Skeletal muscle satellite cell (primary cell): ENCODE results near the gene GARNL3.

Source experiments
- H3K27me3 ChIP-seq: 2 replicates; pipeline ENCODE4 v1.7.0; 2013; ENCODE audit warnings: low read length; ENCODE audit not compliant: control insufficient read depth, insufficient read depth
- H3K36me3 ChIP-seq: 2 replicates; pipeline ENCODE4 v1.7.0; 2013; ENCODE audit warnings: mild to moderate bottlenecking, control low read depth, low read length; ENCODE audit not compliant: insufficient read depth
- H3K4me1 ChIP-seq: 2 replicates; pipeline ENCODE4 v1.7.0; 2013; ENCODE audit warnings: low read length; ENCODE audit not compliant: control insufficient read depth, insufficient read depth
- H3K4me2 ChIP-seq: 2 replicates; pipeline ENCODE4 v1.7.0; 2013; ENCODE audit warnings: mild to moderate bottlenecking, low read length
- H3K4me3 ChIP-seq: 2 replicates; pipeline ENCODE4 v1.7.0; 2013; ENCODE audit warnings: low read length
- H3K9ac ChIP-seq: 2 replicates; pipeline ENCODE4 v1.7.0; 2013; ENCODE audit warnings: mild to moderate bottlenecking, low read depth, low read length, moderate library complexity
- H3K9me3 ChIP-seq: replicated peaks from 2 replicates; pipeline ENCODE4 v1.7.0; 2013; ENCODE audit warnings: mild to moderate bottlenecking, control low read depth, low read length

GARNL3 gene

DNA sequence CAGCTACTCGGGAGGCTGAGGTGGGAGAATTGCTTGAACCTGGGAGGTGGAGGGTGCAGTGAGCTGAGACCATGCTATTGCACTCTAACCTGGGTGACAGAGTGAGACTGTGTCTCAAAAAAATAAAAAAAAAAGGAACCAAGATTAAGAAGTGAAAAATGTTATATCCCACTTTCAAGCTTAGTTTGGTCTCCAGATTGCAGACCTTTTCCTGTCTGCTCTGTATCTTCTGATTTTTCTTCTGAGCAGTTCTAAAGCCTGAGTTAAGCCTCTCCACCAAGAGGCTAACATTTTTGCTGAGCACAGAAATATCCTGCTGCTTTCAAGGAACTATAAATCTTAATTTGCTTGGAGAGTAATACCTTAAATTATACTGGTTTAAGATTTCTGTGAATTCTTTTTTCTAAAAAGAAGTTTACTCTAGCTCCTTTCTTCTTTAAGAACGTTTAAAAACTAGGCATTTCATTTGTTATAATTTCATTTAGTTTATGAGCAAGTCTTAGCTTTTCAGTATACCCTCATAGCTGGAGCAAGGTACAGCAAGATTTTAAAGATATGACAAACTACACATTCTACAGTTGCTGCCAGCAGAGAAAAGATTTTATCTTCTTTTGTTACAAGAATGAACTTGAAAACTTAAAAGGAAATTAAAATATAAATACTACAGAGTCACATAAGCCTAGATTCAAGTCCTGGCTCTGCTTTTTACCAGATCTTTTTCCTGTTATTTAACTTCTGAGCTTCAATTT, 55.0 kb downstream of the GARNL3 start:
- no peak overlapping the region for H3K9ac ChIP-seq
- H3K4me2 ChIP-seq = no peak overlapping the region
- H3K4me3 ChIP-seq = no peak overlapping the region
- peaks cover 8% of the 10 kb centered on the region for H3K27me3 ChIP-seq
- no peaks in the 10 kb centered on the region for H3K36me3 ChIP-seq
- peaks cover 22% of the 10 kb centered on the region for H3K4me1 ChIP-seq
- no peaks in the 10 kb centered on the region for H3K9me3 ChIP-seq

DNA sequence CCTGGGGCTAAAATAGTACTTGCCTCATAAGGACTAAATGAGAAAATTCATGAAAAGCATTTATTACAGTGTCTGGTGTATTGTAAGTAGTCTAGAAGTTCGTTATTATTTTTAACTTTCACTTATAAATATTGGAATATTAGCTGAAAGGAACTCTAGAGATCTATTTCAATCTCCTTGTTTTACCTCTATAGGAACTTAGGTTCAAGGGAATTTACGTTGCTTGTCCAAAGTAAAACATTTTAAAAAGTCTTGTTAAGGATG, 55.5 kb downstream of the GARNL3 start:
- Histone ChIP-seq H3K4me3 (no peak overlapping the region), H3K4me2 (no peak overlapping the region), H3K36me3 (no peaks in the 10 kb centered on the region), H3K27me3 (peaks cover 8% of the 10 kb centered on the region), H3K4me1 (peaks cover 22% of the 10 kb centered on the region), H3K9ac (no peak overlapping the region), H3K9me3 (no peaks in the 10 kb centered on the region)

- Histone ChIP-seq H3K4me2 (no peak overlapping the region), H3K9ac (no peak overlapping the region), H3K4me1 (peaks cover 6% of the 10 kb centered on the region), H3K27me3 (peaks cover 8% of the 10 kb centered on the region), H3K4me3 (no peak overlapping the region), H3K36me3 (no peaks in the 10 kb centered on the region), H3K9me3 (no peaks in the 10 kb centered on the region)
Measured at GRCh38 chr9:127323393-127323792, 58.8 kb downstream of the GARNL3 start.

GRCh38 chr9:127330501-127330900, 65.9 kb downstream of the GARNL3 start:
- no peak overlapping the region for H3K4me2 ChIP-seq
- H3K9ac ChIP-seq = no peak overlapping the region
- no peaks in the 10 kb centered on the region for H3K9me3 ChIP-seq
- no peak overlapping the region for H3K4me3 ChIP-seq
- peaks cover under 1% of the 10 kb centered on the region for H3K4me1 ChIP-seq
- no peaks in the 10 kb centered on the region for H3K36me3 ChIP-seq
- H3K27me3 ChIP-seq = peaks cover 4% of the 10 kb centered on the region

- peaks cover 25% of the 10 kb centered on the region for H3K4me1 ChIP-seq
- H3K36me3 ChIP-seq = no peaks in the 10 kb centered on the region
- H3K4me2 ChIP-seq = no peak overlapping the region
- no peak overlapping the region for H3K9ac ChIP-seq
- no peaks in the 10 kb centered on the region for H3K9me3 ChIP-seq
- H3K4me3 ChIP-seq = no peak overlapping the region
- peaks cover 4% of the 10 kb centered on the region for H3K27me3 ChIP-seq
Measured at GRCh38 chr9:127333221-127334064, 68.9 kb downstream of the GARNL3 start.

DNA sequence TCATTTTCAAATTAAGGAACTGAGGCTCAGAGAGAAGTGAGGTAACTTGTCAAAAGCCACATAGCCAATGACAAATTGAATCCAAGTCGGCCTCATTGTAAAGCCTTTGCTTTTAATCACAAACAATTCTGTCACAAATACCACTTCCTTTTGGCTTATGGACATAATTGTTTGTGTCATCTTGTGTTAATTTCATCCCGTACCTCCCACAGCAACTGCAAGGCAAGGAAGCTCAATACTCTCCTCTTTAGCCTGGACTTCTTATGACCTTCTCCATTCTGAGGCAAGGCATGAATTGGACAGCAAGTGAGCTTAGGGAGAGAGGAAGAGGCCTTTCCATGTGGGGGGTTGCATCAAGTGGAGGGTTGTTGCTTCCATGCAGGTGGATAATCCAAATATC, 70.2 kb downstream of the GARNL3 start:
- H3K4me1 ChIP-seq = peaks cover 25% of the 10 kb centered on the region
- H3K9ac ChIP-seq = no peak overlapping the region
- H3K9me3 ChIP-seq = no peaks in the 10 kb centered on the region
- H3K36me3 ChIP-seq = no peaks in the 10 kb centered on the region
- peaks cover 4% of the 10 kb centered on the region for H3K27me3 ChIP-seq
- H3K4me3 ChIP-seq = no peak overlapping the region
- no peak overlapping the region for H3K4me2 ChIP-seq

DNA sequence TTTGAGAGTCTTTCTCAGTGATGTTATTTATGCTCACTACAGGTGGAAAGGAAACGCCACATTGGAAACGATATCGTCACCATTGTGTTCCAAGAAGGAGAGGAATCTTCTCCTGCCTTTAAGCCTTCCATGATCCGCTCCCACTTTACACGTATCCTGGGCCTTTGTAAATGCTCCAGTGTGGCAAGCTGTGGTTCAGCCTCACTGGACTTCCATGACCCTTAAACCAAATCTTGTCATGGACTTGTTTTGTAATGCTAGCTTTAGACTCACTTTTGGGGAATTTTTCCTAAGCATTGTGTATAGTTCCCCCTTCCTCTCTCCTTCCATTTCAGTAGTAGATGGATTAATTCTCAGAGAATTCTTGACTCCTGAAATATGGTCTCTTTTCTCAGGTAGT, 71.5 kb downstream of the GARNL3 start:
- Histone ChIP-seq H3K4me1 (peaks cover 25% of the 10 kb centered on the region), H3K27me3 (peaks cover 2% of the 10 kb centered on the region), H3K9me3 (no peaks in the 10 kb centered on the region), H3K4me2 (peak overlapping the region; percentile 58), H3K4me3 (no peak overlapping the region), H3K36me3 (no peaks in the 10 kb centered on the region), H3K9ac (no peak overlapping the region)

DNA sequence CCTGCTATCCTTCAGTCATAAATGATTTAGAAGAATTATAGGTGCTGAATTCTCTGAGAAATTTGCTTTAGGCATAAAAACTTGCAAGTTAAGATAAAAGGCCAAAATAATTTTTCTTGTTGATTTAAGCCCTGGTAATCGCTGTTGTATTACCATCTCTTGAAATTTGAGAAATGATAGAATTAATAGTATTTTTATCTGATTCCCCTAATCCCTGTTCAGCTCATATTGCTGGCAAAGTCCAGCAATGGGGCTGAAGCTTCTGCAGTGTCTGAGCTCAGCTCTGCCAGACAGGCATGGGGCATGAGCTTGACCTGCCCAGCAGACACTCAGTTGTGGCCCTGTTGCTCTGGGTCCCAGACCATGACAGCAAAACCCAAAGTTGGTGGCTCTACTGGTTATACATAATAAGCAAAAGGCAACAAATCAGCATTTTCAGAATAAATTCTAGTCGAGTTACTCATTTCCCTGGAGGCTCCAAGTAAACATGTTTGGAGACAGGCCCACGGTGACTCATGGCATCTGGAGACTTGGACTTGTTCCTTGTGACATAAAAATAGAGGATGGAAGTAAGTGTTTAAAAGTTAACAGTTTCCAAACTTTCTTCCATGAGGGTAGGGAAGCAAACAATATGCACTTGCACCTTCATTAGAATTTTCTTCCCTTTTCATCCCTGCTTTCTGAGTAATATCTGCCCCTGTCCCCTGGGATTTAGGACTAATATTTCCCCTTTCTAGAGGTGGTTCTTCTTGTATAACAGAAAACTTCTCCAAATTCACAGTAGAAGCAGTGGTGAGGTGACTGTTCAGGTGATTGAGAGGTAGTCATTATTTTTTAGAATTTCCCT, 72.2 kb downstream of the GARNL3 start:
- H3K4me2 ChIP-seq = peak overlapping the region; percentile 58
- no peaks in the 10 kb centered on the region for H3K9me3 ChIP-seq
- peaks cover 4% of the 10 kb centered on the region for H3K27me3 ChIP-seq
- peak overlapping the region; percentile 0 for H3K9ac ChIP-seq
- H3K4me1 ChIP-seq = peaks cover 25% of the 10 kb centered on the region
- H3K4me3 ChIP-seq = peak overlapping the region; percentile 4
- H3K36me3 ChIP-seq = no peaks in the 10 kb centered on the region

DNA sequence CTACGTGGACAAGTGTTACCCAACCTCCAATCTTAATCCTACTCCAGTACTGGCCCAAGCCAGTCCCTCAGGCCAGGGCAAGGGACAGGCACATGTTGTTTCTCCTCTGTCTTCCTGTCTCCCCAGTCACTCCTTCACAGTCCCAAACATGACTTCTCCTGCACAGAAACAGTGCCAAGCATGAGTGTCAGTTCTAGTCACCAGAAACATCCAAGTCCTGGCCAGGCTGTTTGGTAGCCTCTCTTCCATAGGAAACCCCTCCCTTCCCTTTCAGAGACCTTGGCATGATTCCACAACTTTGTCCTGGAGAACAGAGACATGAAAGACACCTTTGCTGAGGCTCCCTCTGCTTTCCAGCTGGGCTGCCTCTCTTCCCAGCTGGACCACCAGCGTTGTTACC, 76.1 kb downstream of the GARNL3 start:
- Histone ChIP-seq H3K27me3 (peaks cover 15% of the 10 kb centered on the region), H3K9me3 (no peaks in the 10 kb centered on the region), H3K4me2 (no peak overlapping the region), H3K4me3 (no peak overlapping the region), H3K36me3 (no peaks in the 10 kb centered on the region), H3K4me1 (peaks cover 23% of the 10 kb centered on the region), H3K9ac (no peak overlapping the region)

- H3K27me3 ChIP-seq = peaks cover 16% of the 10 kb centered on the region
- peaks cover 18% of the 10 kb centered on the region for H3K4me1 ChIP-seq
- no peak overlapping the region for H3K4me3 ChIP-seq
- H3K4me2 ChIP-seq = no peak overlapping the region
- no peak overlapping the region for H3K9ac ChIP-seq
- no peaks in the 10 kb centered on the region for H3K36me3 ChIP-seq
- no peaks in the 10 kb centered on the region for H3K9me3 ChIP-seq
Measured at GRCh38 chr9:127341152-127341551, 76.6 kb downstream of the GARNL3 start.

DNA sequence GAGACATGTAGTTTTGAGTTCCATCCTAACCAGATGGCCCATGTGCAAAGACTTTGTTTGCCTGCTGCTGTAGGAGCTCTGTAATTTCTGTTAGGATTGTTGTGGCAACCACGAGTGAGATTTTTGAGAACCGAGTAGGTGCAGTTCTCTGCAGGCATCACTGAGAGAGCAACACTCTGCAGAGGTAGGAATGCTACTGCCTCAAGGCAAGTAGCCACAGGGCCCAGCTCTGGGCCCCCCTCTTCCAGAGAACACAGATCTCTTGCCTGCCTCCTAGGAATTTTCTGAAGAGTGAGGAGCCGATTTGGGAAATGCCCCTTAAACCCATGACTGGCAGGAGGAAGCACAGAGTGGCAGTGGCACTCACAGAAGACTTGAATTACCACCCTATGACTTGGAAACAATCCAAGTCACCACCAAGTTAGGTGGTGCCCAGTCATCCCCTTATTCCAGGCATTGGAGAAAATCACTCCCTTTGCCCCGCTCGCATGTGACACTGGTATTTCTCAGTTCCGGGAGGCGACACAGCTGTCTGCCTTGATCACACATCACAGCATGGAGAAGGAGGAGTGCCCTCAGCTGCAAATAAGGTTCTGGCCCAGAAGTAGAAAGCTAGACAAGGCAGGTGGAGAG, 79.9 kb downstream of the GARNL3 start:
- no peak overlapping the region for H3K4me3 ChIP-seq
- no peak overlapping the region for H3K4me2 ChIP-seq
- no peak overlapping the region for H3K9ac ChIP-seq
- H3K9me3 ChIP-seq = no peaks in the 10 kb centered on the region
- peaks cover 16% of the 10 kb centered on the region for H3K27me3 ChIP-seq
- no peaks in the 10 kb centered on the region for H3K36me3 ChIP-seq
- no peaks in the 10 kb centered on the region for H3K4me1 ChIP-seq
